ENCODE data around the gene PLBD2.

Gene PLBD2

GRCh38 chr12:113371808-113372207 lies 13.4 kb downstream of the PLBD2 start:
- no peak for DNase-seq

- no peak for DNase-seq
These were observed 14.0 kb downstream of the PLBD2 start for GRCh38 chr12:113372371-113372770.

GRCh38 chr12:113373440-113373839 lies 15.1 kb downstream of the PLBD2 start:
- no peak for DNase-seq

GRCh38 chr12:113373969-113374368 lies 15.6 kb downstream of the PLBD2 start:
- DNase-seq = no peak

- no peak for DNase-seq
These were observed 16.5 kb downstream of the PLBD2 start for GRCh38 chr12:113374823-113375428.

GRCh38 chr12:113378291-113378690 lies 19.9 kb downstream of the PLBD2 start:
- DNase-seq = no peak

GRCh38 chr12:113381220-113381619 lies 22.8 kb downstream of the PLBD2 start:
- DNase-seq = no peak

GRCh38 chr12:113382206-113382605 lies 23.8 kb downstream of the PLBD2 start:
- DNase-seq = no peak

- no peak for DNase-seq
These were observed 26.4 kb downstream of the PLBD2 start for GRCh38 chr12:113384778-113385177.

GRCh38 chr12:113385282-113385882 lies 27.0 kb downstream of the PLBD2 start:
- DNase-seq = no peak

- no peak for DNase-seq
These were observed 28.6 kb downstream of the PLBD2 start for GRCh38 chr12:113386866-113387566.

- no peak for DNase-seq
These were observed 29.2 kb downstream of the PLBD2 start for GRCh38 chr12:113387631-113388030.

- DNase-seq = no peak
These were observed 30.0 kb downstream of the PLBD2 start for GRCh38 chr12:113388351-113388750.

GRCh38 chr12:113390064-113391043 lies 32.0 kb downstream of the PLBD2 start:
- no peak for DNase-seq

GRCh38 chr12:113391145-113391544 lies 32.8 kb downstream of the PLBD2 start:
- no peak for DNase-seq

- DNase-seq = no peak
These were observed 33.4 kb downstream of the PLBD2 start for GRCh38 chr12:113391650-113392337.

- no peak for DNase-seq
These were observed 34.1 kb downstream of the PLBD2 start for GRCh38 chr12:113392520-113392919.

GRCh38 chr12:113392988-113393579 lies 34.7 kb downstream of the PLBD2 start:
- no peak for DNase-seq

GRCh38 chr12:113393749-113394148 lies 35.4 kb downstream of the PLBD2 start:
- DNase-seq = no peak

GRCh38 chr12:113395119-113395518 lies 36.7 kb downstream of the PLBD2 start:
- no peak for DNase-seq

- no peak for DNase-seq
These were observed 37.8 kb downstream of the PLBD2 start for GRCh38 chr12:113396200-113396599.

All from T1000 (cell line).